B cell (primary cell): ENCODE data around the gene SKAP2.

Experiments used
- EZH2 ChIP-seq: IDR thresholded peaks from 2 replicates; pipeline ENCODE4 v1.6.1; 2012; ENCODE audit warnings: borderline replicate concordance, low read depth, mild to moderate bottlenecking, moderate library complexity, low read length; ENCODE audit not compliant: insufficient read depth, poor library complexity, severe bottlenecking
- TF ChIP-seq, protein P1 (sequence below): fragments of 200-600 bp; IDR thresholded peaks from one replicate; pipeline ENCODE4 v1.8.0; 2022; ENCODE audit warnings: antibody characterized with exemption, mild to moderate bottlenecking

DNA sequence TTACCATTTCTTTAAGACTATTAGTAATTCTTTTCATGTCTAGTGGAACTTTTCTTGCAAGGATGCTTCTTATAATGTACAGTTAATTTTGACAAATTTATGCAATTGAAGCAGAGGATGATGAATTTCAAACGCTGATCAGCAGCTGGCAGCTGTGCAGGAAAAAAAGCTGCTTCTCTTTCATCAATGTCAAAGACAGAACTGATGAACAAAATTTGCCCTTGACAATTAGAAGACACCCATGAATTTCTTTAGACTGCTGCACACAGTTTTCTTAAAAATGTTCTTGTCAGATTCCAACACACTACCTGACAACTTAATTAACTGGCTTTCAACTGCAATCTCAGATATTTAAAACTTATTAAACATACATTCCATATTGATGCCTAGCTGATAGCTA is 138.3 kb downstream of the SKAP2 start:
- TF ChIP-seq, protein P1, sequence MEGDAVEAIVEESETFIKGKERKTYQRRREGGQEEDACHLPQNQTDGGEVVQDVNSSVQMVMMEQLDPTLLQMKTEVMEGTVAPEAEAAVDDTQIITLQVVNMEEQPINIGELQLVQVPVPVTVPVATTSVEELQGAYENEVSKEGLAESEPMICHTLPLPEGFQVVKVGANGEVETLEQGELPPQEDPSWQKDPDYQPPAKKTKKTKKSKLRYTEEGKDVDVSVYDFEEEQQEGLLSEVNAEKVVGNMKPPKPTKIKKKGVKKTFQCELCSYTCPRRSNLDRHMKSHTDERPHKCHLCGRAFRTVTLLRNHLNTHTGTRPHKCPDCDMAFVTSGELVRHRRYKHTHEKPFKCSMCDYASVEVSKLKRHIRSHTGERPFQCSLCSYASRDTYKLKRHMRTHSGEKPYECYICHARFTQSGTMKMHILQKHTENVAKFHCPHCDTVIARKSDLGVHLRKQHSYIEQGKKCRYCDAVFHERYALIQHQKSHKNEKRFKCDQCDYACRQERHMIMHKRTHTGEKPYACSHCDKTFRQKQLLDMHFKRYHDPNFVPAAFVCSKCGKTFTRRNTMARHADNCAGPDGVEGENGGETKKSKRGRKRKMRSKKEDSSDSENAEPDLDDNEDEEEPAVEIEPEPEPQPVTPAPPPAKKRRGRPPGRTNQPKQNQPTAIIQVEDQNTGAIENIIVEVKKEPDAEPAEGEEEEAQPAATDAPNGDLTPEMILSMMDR = no peak
- no peak for TF ChIP-seq EZH2
